HepG2 (cell line): ENCODE data around the gene MBTPS1.

Experiments
- ATRX ChIP-seq: sonication (generic); formaldehyde crosslinking; IDR thresholded peaks from 2 replicates; pipeline ENCODE4 v1.4.0; 2020; ENCODE audit warnings: missing genetic modification reagents, borderline replicate concordance
- ZNF251 ChIP-seq: sonication (generic); formaldehyde crosslinking; IDR thresholded peaks from 2 replicates; pipeline ENCODE4 v1.9.0; 2021; ENCODE audit warnings: mild to moderate bottlenecking, missing genetic modification reagents
- TF ChIP-seq, protein P1 (sequence below): sonication (generic); formaldehyde crosslinking; IDR thresholded peaks from 2 replicates; pipeline ENCODE4 v1.5.0; 2020; ENCODE audit warnings: mild to moderate bottlenecking, missing genetic modification reagents, moderate library complexity
- TF ChIP-seq, protein P2 (sequence below): sonication (generic); formaldehyde crosslinking; IDR thresholded peaks from 2 replicates; pipeline ENCODE4 v1.4.0; 2020; ENCODE audit warnings: missing genetic modification reagents, mild to moderate bottlenecking, borderline replicate concordance
- TF ChIP-seq, protein P3 (sequence below), 2 experiments: sonication (generic) in 1 of 2; formaldehyde crosslinking in 1 of 2; IDR thresholded peaks; 2 replicates each; pipeline versions ENCODE4 v1.4.0 to v1.6.1; 2018 to 2020; ENCODE audit warnings: missing genetic modification reagents in 2 of 2, borderline replicate concordance in 1 of 2, low read depth in 1 of 2, mild to moderate bottlenecking in 1 of 2, missing biosample characterization in 1 of 2
- TF ChIP-seq, protein P4 (sequence below): IDR thresholded peaks from 2 replicates; pipeline ENCODE4 v1.6.1; 2016; ENCODE audit warnings: control low read depth

DNA sequence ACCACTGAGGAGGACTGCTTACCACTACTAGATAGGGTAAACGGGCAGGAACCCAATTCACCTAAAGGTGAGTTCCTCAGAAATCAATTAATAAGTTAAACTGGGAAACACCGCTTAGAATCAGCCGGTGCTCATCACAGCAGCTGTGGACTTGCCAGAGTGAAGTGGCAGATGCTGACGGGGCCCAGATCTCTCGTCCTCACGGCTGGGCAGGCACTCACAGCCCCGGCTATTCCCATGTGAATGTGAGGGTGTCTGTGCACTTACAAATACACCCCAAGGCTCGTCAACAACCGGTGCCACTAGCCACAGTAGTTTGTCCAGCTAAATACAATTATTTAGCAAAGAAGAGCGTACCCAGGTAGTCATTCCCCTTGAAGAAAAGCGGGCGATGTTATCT lies 29.7 kb downstream of the MBTPS1 start:
- TF ChIP-seq, protein P1, sequence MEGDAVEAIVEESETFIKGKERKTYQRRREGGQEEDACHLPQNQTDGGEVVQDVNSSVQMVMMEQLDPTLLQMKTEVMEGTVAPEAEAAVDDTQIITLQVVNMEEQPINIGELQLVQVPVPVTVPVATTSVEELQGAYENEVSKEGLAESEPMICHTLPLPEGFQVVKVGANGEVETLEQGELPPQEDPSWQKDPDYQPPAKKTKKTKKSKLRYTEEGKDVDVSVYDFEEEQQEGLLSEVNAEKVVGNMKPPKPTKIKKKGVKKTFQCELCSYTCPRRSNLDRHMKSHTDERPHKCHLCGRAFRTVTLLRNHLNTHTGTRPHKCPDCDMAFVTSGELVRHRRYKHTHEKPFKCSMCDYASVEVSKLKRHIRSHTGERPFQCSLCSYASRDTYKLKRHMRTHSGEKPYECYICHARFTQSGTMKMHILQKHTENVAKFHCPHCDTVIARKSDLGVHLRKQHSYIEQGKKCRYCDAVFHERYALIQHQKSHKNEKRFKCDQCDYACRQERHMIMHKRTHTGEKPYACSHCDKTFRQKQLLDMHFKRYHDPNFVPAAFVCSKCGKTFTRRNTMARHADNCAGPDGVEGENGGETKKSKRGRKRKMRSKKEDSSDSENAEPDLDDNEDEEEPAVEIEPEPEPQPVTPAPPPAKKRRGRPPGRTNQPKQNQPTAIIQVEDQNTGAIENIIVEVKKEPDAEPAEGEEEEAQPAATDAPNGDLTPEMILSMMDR (CRISPR knock-in tag), result no peak
- TF ChIP-seq, protein P2, sequence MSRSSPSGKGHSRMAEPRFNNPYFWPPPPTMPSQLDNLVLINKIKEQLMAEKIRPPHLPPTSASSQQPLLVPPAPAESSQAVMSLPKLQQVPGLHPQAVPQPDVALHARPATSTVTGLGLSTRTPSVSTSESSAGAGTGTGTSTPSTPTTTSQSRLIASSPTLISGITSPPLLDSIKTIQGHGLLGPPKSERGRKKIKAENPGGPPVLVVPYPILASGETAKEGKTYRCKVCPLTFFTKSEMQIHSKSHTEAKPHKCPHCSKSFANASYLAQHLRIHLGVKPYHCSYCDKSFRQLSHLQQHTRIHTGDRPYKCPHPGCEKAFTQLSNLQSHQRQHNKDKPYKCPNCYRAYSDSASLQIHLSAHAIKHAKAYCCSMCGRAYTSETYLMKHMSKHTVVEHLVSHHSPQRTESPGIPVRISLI, result no peak
- TF ChIP-seq ZNF251 (CRISPR knock-in tag) (no peak), ATRX (CRISPR knock-in tag) (no peak)
- TF ChIP-seq, protein P3, sequence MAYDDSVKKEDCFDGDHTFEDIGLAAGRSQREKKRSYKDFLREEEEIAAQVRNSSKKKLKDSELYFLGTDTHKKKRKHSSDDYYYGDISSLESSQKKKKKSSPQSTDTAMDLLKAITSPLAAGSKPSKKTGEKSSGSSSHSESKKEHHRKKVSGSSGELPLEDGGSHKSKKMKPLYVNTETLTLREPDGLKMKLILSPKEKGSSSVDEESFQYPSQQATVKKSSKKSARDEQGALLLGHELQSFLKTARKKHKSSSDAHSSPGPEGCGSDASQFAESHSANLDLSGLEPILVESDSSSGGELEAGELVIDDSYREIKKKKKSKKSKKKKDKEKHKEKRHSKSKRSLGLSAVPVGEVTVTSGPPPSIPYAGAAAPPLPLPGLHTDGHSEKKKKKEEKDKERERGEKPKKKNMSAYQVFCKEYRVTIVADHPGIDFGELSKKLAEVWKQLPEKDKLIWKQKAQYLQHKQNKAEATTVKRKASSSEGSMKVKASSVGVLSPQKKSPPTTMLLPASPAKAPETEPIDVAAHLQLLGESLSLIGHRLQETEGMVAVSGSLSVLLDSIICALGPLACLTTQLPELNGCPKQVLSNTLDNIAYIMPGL (CRISPR knock-in tag; IDR thresholded peaks at IDR 0.05; ENCODE audit: borderline replicate concordance in 1 of 2, low read depth in 1 of 2), result no peak
- TF ChIP-seq, protein P4, sequence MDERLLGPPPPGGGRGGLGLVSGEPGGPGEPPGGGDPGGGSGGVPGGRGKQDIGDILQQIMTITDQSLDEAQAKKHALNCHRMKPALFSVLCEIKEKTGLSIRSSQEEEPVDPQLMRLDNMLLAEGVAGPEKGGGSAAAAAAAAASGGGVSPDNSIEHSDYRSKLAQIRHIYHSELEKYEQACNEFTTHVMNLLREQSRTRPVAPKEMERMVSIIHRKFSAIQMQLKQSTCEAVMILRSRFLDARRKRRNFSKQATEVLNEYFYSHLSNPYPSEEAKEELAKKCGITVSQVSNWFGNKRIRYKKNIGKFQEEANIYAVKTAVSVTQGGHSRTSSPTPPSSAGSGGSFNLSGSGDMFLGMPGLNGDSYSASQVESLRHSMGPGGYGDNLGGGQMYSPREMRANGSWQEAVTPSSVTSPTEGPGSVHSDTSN (CRISPR knock-in tag), result no peak
